T-helper 2 cell treated with Interferon-gamma antibody and Interleukin-4, amounts not matched to agents 5 μg/mL and 100 μg/mL, for 36 hours (primary cell): ENCODE data around the gene ELFN1.

Experiments used
- DNase-seq: peaks from one replicate; pipeline ENCODE4 v3.0.0; 2021; ENCODE audit warnings: low spot score
- H3K27ac Mint-ChIP-seq: one replicate; pipeline ENCODE4 v1.8.0; 2021; ENCODE audit warnings: mild to moderate bottlenecking, mixed read lengths
- H3K27me3 Mint-ChIP-seq: one replicate; pipeline ENCODE4 v1.8.0; 2021; ENCODE audit warnings: low read depth, mixed read lengths
- H3K36me3 Mint-ChIP-seq: one replicate; pipeline ENCODE4 v1.8.0; 2021; ENCODE audit warnings: low read depth, mixed read lengths
- H3K4me1 Mint-ChIP-seq: one replicate; pipeline ENCODE4 v1.8.0; 2021; ENCODE audit warnings: low read depth, mixed read lengths
- H3K4me3 Mint-ChIP-seq: one replicate; pipeline ENCODE4 v1.8.0; 2022; ENCODE audit warnings: mild to moderate bottlenecking, moderate library complexity, mixed read lengths
- H3K9me3 Mint-ChIP-seq: one replicate; pipeline ENCODE4 v1.8.0; 2021; ENCODE audit warnings: mixed read lengths

Gene ELFN1

DNA sequence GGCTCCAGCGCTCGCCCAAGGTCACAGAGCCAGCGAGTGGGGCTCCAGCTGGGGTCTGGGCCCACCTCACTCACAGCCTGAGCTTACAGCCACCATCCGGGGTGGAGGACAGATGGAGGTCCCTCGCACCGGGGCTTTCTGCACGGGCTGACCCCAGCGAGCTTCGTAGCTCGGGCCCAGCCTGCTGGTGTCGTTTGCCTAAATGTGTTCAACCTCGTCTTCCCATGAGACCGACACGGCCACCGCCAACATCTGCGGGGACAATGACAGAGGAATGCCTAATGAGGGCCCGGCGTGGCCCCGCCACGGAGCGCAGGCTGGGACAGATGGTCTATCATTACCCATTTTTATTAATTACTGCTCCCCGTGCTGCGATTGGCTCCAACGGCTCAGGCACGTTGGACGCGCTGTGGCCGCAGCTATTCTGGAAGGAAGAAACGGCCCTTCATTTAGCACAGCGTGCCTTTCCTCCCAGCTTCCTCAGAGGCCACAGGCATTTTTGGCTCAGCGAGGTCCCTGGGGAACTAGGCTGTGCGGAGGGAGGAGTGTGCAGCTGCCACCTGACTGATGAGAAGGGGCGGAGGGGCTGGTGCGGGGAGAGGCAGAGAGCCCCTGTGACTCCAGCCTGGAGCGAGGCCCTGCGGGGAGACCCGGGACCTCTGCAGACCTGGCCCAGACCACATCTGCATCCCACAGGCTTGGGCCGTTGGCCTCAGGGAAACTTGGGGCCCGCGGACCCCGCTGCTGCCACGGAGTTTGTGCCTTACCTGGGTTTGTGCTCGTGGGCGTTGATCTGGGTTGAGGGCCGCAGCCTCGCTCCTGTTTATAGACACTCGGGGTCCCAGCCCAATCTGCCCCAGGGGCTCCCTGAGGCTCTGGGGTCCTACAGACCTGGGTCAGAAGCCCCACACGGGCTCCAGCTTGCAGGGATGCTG is 22.9 kb upstream of the ELFN1 start:
- H3K4me1 Mint-ChIP-seq, result no peaks in the 10 kb centered on the region
- H3K4me3 Mint-ChIP-seq, result no peak overlapping the region
- no peak overlapping the region for H3K27ac Mint-ChIP-seq
- no peak for DNase-seq
- H3K27me3 Mint-ChIP-seq, result peaks cover 2% of the 10 kb centered on the region
- no peaks in the 10 kb centered on the region for H3K36me3 Mint-ChIP-seq
- no peaks in the 10 kb centered on the region for H3K9me3 Mint-ChIP-seq

DNA sequence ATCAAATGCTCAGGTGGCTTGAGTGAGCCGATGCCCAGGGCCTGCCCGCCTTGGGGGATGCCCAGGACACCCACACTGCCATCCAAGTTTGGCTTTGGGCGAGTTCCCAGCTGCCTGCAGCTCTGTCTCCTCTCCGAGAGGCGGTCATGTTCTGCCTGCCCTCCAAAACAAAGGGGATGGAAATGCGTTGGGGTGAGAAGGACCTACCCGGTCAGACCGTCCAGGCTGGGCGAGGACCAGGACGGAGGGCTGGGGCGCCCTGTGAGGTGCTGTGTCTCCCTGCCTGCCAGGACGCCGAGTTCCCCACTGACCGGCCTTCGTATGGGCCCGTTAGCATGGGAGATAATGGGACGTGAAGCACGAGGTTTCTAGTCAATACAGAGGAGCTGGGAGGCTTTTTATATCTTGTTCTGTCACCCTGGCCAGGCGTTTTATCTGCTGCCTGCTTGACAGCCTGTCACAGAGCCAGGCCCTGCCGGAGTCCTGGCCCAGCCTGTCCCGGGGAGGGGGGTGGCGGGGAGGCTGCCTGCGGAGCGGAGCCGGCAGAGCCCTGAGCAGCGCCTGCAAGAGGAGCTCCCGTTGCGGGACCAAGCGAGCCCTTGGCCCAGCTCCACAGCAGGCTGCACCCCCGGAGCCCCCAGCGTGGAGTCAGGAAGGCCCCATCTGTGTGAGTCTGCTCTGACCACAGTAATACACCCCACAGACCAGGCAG is 22.0 kb upstream of the ELFN1 start:
- Mint-ChIP-seq H3K27me3 (peaks cover 1% of the 10 kb centered on the region), H3K4me3 (no peak overlapping the region), H3K36me3 (no peaks in the 10 kb centered on the region), H3K4me1 (no peaks in the 10 kb centered on the region), H3K9me3 (no peaks in the 10 kb centered on the region), H3K27ac (no peak overlapping the region)
- DNase-seq, result no peak

GRCh38 chr7:1649751-1650326 is 20.2 kb upstream of the ELFN1 start:
- no peak overlapping the region for H3K27ac Mint-ChIP-seq
- H3K9me3 Mint-ChIP-seq, result no peaks in the 10 kb centered on the region
- H3K4me1 Mint-ChIP-seq, result no peaks in the 10 kb centered on the region
- no peak overlapping the region for H3K4me3 Mint-ChIP-seq
- H3K27me3 Mint-ChIP-seq, result no peaks in the 10 kb centered on the region
- no peak for DNase-seq
- H3K36me3 Mint-ChIP-seq, result no peaks in the 10 kb centered on the region

GRCh38 chr7:1650363-1651030 is 19.6 kb upstream of the ELFN1 start:
- Mint-ChIP-seq H3K27me3 (no peaks in the 10 kb centered on the region), H3K9me3 (no peaks in the 10 kb centered on the region), H3K27ac (no peak overlapping the region), H3K4me3 (no peak overlapping the region), H3K36me3 (no peaks in the 10 kb centered on the region), H3K4me1 (no peaks in the 10 kb centered on the region)
- DNase-seq, result no peak

- DNase-seq, result no peak
- Mint-ChIP-seq H3K27me3 (no peaks in the 10 kb centered on the region), H3K4me3 (no peak overlapping the region), H3K4me1 (no peaks in the 10 kb centered on the region), H3K27ac (no peak overlapping the region), H3K9me3 (no peaks in the 10 kb centered on the region), H3K36me3 (no peaks in the 10 kb centered on the region)
Observed at GRCh38 chr7:1651031-1651446, 19.0 kb upstream of the ELFN1 start.

DNA sequence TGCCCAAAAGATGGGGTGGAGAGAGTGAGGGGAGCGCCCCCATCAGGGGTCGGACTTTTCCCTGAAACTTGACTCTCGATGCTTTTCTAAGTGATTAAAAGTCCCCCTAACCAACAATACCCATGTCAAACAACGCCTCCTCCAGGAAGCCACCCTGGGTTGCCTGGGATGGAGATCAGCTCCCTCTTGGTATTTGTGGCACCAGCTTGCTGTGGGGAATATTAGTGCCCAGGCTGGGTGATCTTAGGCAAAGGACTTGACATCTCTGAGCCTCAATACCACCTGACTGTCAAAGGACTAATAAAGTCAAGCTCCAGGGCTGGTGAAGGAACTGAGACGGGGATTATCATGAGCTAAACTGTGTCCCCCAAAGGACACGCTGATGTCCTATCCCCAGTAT is 18.2 kb upstream of the ELFN1 start:
- Mint-ChIP-seq H3K27ac (no peak overlapping the region), H3K4me3 (no peak overlapping the region), H3K4me1 (no peaks in the 10 kb centered on the region), H3K36me3 (no peaks in the 10 kb centered on the region), H3K27me3 (peaks cover 5% of the 10 kb centered on the region), H3K9me3 (no peaks in the 10 kb centered on the region)
- DNase-seq, result no peak

DNA sequence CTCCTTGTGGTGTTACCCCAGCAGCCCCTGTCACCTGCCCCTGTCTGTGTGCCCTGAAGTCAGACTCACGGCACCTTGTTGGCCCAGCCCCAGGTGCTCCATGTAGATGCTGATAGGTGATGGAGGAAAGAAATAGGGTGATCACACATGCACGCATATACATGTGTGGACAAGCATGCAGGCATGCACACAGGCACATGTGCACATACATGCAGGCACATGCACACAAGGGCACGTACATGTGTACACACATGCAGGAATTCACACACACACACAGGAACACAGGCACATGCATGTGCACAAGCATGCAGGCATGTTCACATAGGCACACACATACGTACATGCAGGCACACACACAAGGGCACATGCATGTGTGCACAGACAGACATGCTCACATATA is 16.6 kb upstream of the ELFN1 start:
- Mint-ChIP-seq H3K27ac (no peak overlapping the region), H3K36me3 (no peaks in the 10 kb centered on the region), H3K9me3 (no peaks in the 10 kb centered on the region), H3K27me3 (peaks cover 13% of the 10 kb centered on the region), H3K4me3 (no peak overlapping the region), H3K4me1 (no peaks in the 10 kb centered on the region)
- no peak for DNase-seq

- Mint-ChIP-seq H3K36me3 (no peaks in the 10 kb centered on the region), H3K27ac (no peak overlapping the region), H3K9me3 (no peaks in the 10 kb centered on the region), H3K4me3 (no peak overlapping the region), H3K27me3 (peaks cover 13% of the 10 kb centered on the region), H3K4me1 (no peaks in the 10 kb centered on the region)
- no peak for DNase-seq
Observed at GRCh38 chr7:1654111-1654510, 16.0 kb upstream of the ELFN1 start.

DNA sequence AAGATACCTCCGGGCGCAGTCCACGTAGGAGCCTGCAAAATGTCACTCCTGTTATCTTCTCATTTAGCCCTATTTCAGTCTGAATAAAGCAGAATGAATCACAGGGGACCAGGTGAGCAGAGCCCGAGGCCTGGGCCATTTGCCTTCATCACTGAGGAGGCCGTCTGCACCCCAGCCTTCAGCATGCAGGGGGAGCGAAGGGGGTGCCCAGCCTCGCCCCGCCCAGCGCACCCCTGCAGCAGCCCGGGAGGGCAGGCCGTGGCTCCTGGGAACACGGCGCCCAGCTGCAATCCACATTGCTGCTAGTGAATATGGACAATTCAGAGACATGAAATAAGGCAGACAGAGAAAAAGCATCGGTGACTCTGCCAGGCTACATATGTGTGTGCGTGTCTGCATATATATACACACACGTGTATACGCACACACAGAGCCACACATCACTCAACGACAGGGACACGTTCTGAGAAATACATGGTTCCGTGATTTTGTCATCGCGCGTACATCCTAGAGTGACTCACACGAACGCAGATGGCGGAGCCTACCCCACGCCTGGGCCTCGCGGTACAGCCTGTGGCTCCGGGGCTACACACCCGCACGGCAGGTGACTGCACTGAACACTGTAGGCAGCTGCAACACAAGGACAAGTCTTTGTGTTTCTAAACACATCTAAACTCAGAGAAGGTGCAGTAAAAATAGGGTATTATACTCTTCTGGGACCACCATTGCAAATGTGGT is 15.2 kb upstream of the ELFN1 start:
- Mint-ChIP-seq H3K4me3 (no peak overlapping the region), H3K27me3 (peaks cover 13% of the 10 kb centered on the region), H3K27ac (no peak overlapping the region), H3K4me1 (no peaks in the 10 kb centered on the region), H3K9me3 (no peaks in the 10 kb centered on the region), H3K36me3 (no peaks in the 10 kb centered on the region)
- no peak for DNase-seq

DNA sequence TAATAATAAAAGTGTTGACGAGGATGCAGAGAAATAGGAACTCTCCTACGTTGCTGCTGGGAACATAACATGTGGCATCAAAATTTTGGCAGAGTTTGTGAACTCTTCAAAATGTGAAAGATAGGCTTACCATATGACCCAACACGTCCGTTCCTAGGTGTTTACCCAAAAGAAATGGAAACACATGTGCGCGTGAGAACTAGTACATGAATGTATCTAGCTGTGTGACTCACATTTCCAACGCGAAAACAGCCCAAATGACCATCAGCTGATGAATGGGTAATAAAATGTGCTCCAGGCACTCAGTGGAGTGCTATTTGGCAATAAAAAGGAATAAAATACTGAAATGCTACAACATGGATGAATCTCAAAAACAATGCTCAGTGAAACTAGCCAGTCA is 10.4 kb upstream of the ELFN1 start:
- no peak overlapping the region for H3K27ac Mint-ChIP-seq
- no peak overlapping the region for H3K4me3 Mint-ChIP-seq
- no peaks in the 10 kb centered on the region for H3K4me1 Mint-ChIP-seq
- no peaks in the 10 kb centered on the region for H3K9me3 Mint-ChIP-seq
- H3K36me3 Mint-ChIP-seq, result no peaks in the 10 kb centered on the region
- no peak for DNase-seq
- peaks cover 41% of the 10 kb centered on the region for H3K27me3 Mint-ChIP-seq

- Mint-ChIP-seq H3K9me3 (no peaks in the 10 kb centered on the region), H3K36me3 (no peaks in the 10 kb centered on the region), H3K27me3 (peaks cover 38% of the 10 kb centered on the region), H3K4me1 (no peaks in the 10 kb centered on the region), H3K4me3 (no peak overlapping the region), H3K27ac (no peak overlapping the region)
- no peak for DNase-seq
Observed at GRCh38 chr7:1661461-1661860, 8.6 kb upstream of the ELFN1 start.

GRCh38 chr7:1662101-1662500 is 8.0 kb upstream of the ELFN1 start:
- H3K27me3 Mint-ChIP-seq, result peaks cover 37% of the 10 kb centered on the region
- no peak overlapping the region for H3K4me3 Mint-ChIP-seq
- no peak overlapping the region for H3K27ac Mint-ChIP-seq
- peaks cover 2% of the 10 kb centered on the region for H3K4me1 Mint-ChIP-seq
- DNase-seq, result no peak
- H3K9me3 Mint-ChIP-seq, result no peaks in the 10 kb centered on the region
- no peaks in the 10 kb centered on the region for H3K36me3 Mint-ChIP-seq

GRCh38 chr7:1662767-1663166 is 7.3 kb upstream of the ELFN1 start:
- H3K27me3 Mint-ChIP-seq, result peaks cover 37% of the 10 kb centered on the region
- no peak for DNase-seq
- H3K27ac Mint-ChIP-seq, result no peak overlapping the region
- H3K36me3 Mint-ChIP-seq, result no peaks in the 10 kb centered on the region
- H3K4me1 Mint-ChIP-seq, result peaks cover 2% of the 10 kb centered on the region
- no peaks in the 10 kb centered on the region for H3K9me3 Mint-ChIP-seq
- H3K4me3 Mint-ChIP-seq, result no peak overlapping the region
